Endodermal cell (in vitro differentiated cells): ENCODE measurements around the gene JTB. TPM values are rescaled to one million over a fixed set of nuclear protein-coding genes. Genes with fewer than 3 reads are reported as not detected.

Experiments
- DNase-seq: peaks from one replicate; pipeline ENCODE4 v3.0.0-alpha.2; 2017
- H3K27ac ChIP-seq: 2 replicates; pipeline ENCODE4 v1.5.1; 2013; ENCODE audit warnings: mild to moderate bottlenecking, low read depth, low read length, moderate library complexity
- H3K27me3 ChIP-seq: 2 replicates; pipeline ENCODE4 v1.6.1; 2013; ENCODE audit warnings: mild to moderate bottlenecking, low read length, moderate library complexity; ENCODE audit not compliant: insufficient read depth, control insufficient read depth, poor library complexity, severe bottlenecking
- H3K36me3 ChIP-seq: 2 replicates; pipeline ENCODE4 v1.7.0; 2013; ENCODE audit warnings: mild to moderate bottlenecking, low read length, moderate library complexity; ENCODE audit not compliant: control insufficient read depth, insufficient read depth
- H3K4me1 ChIP-seq: one replicate; pipeline ENCODE4 v1.7.0; 2013; ENCODE audit warnings: low read length; ENCODE audit not compliant: control insufficient read depth, insufficient read depth
- H3K4me3 ChIP-seq: 2 replicates; pipeline ENCODE4 v1.5.1; 2013; ENCODE audit warnings: mild to moderate bottlenecking, low read length, moderate library complexity
- H3K9ac ChIP-seq: 2 replicates; pipeline ENCODE4 v1.6.1; 2013; ENCODE audit warnings: mild to moderate bottlenecking, low read length, moderate library complexity; ENCODE audit not compliant: poor library complexity, severe bottlenecking; ENCODE audit errors: extremely low read depth
- H3K9me3 ChIP-seq: 2 replicates; pipeline ENCODE4 v1.6.1; 2013; ENCODE audit warnings: mild to moderate bottlenecking, low read length, moderate library complexity; ENCODE audit not compliant: control insufficient read depth
- H3K27ac Mint-ChIP-seq: 2 replicates; pipeline ENCODE4 v1.8.0; 2020; ENCODE audit warnings: mixed read lengths
- H3K27me3 Mint-ChIP-seq: 2 replicates; pipeline ENCODE4 v1.8.0; 2021; ENCODE audit warnings: mild to moderate bottlenecking, mixed read lengths; ENCODE audit not compliant: insufficient read depth
- H3K36me3 Mint-ChIP-seq: 2 replicates; pipeline ENCODE4 v1.8.0; 2020; ENCODE audit warnings: low read depth, mixed read lengths
- H3K4me1 Mint-ChIP-seq: 2 replicates; pipeline ENCODE4 v1.8.0; 2020; ENCODE audit warnings: mixed read lengths
- H3K4me3 Mint-ChIP-seq: 2 replicates; pipeline ENCODE4 v1.8.0; 2020; ENCODE audit warnings: mild to moderate bottlenecking, moderate library complexity, mixed read lengths
- H3K9me3 Mint-ChIP-seq: 2 replicates; pipeline ENCODE4 v1.8.0; 2020; ENCODE audit warnings: mild to moderate bottlenecking, mixed read lengths
- CTCF ChIP-seq: fragments of 200-600 bp; sonication (generic); conservative IDR thresholded peaks from 2 replicates; pipeline ENCODE4 v1.5.0; 2021; ENCODE audit warnings: antibody characterized with exemption, mild to moderate bottlenecking
- WGBS, 2 experiments: methylation state at CpG; one replicate each; pipeline versions ENCODE4 v1.1.5 to v1.1.7; 2013; ENCODE audit warnings: missing lambda C conversion rate in 2 of 2, mixed read lengths in 1 of 2; ENCODE audit not compliant: insufficient coverage in 1 of 2, insufficient read length in 1 of 2; 5-methylcytosine and 5-hydroxymethylcytosine counted together
- total RNA-seq, 2 donors: library from RNA; stranded (reverse); fragmentation: NEBNext Ultra II Directional in 1 of 2; extraction: Animal tissue kit (Norgen Biotek cat#: 25700) in 1 of 2; gene quantifications; 2 replicates in 1 of 2; 3 replicates in 1 of 2; pipeline ENCODE4 v1.2.1, GENCODE V29; 2021

JTB gene
- total RNA-seq, 2 donors from 2014 or later = 63.6 to 72.8 TPM

- WGBS, 2 experiments = 97 to 98% methylated on average over 11 to 12 of the region's 12 CpGs
- no peak for DNase-seq
Observed at GRCh38 chr1:153936011-153936802, 41.3 kb downstream of the JTB start.

GRCh38 chr1:153934746-153935145 is 42.7 kb downstream of the JTB start:
- Mint-ChIP-seq H3K36me3 (peaks cover 72% of the 10 kb centered on the region), H3K27ac (no peak overlapping the region), H3K27me3 (no peaks in the 10 kb centered on the region), H3K4me1 (no peaks in the 10 kb centered on the region), H3K9me3 (no peaks in the 10 kb centered on the region), H3K4me3 (no peak overlapping the region)
- no peak overlapping the region for H3K4me3 ChIP-seq
- H3K4me1 ChIP-seq = no peaks in the 10 kb centered on the region
- no peaks in the 10 kb centered on the region for H3K27me3 ChIP-seq
- no peak for TF ChIP-seq CTCF
- H3K9me3 ChIP-seq = no peaks in the 10 kb centered on the region
- peak overlapping the region; percentile 53 for H3K27ac ChIP-seq
- 93% methylated on average over 3 to 9 of the region's 9 CpGs for WGBS, 2 experiments
- no peak for DNase-seq
- no peak overlapping the region for H3K9ac ChIP-seq
- peaks cover 45% of the 10 kb centered on the region for H3K36me3 ChIP-seq

More at GRCh38 chr1:153936011-153936802, 41.3 kb downstream of the JTB start:
- H3K27ac ChIP-seq = no peak overlapping the region
- no peak overlapping the region for H3K4me3 ChIP-seq
- Mint-ChIP-seq H3K27ac (peak overlapping the region; percentile 48), H3K4me3 (no peak overlapping the region), H3K4me1 (no peaks in the 10 kb centered on the region), H3K27me3 (no peaks in the 10 kb centered on the region), H3K9me3 (no peaks in the 10 kb centered on the region), H3K36me3 (peaks cover 73% of the 10 kb centered on the region)
- no peaks in the 10 kb centered on the region for H3K4me1 ChIP-seq
- no peak overlapping the region for H3K9ac ChIP-seq
- no peaks in the 10 kb centered on the region for H3K9me3 ChIP-seq
- H3K36me3 ChIP-seq = peaks cover 49% of the 10 kb centered on the region
- no peaks in the 10 kb centered on the region for H3K27me3 ChIP-seq
- TF ChIP-seq CTCF = no peak

GRCh38 chr1:153933955-153934354 is 43.5 kb downstream of the JTB start:
- H3K4me3 ChIP-seq = no peak overlapping the region
- 93 to 94% methylated on average over 7 to 11 of the region's 11 CpGs for WGBS, 2 experiments
- Mint-ChIP-seq H3K4me3 (no peak overlapping the region), H3K36me3 (peaks cover 68% of the 10 kb centered on the region), H3K27ac (no peak overlapping the region), H3K9me3 (no peaks in the 10 kb centered on the region), H3K27me3 (no peaks in the 10 kb centered on the region), H3K4me1 (no peaks in the 10 kb centered on the region)
- H3K9ac ChIP-seq = no peak overlapping the region
- H3K27ac ChIP-seq = no peak overlapping the region
- H3K9me3 ChIP-seq = no peaks in the 10 kb centered on the region
- no peak for DNase-seq
- TF ChIP-seq CTCF = no peak
- no peaks in the 10 kb centered on the region for H3K27me3 ChIP-seq
- H3K36me3 ChIP-seq = peaks cover 44% of the 10 kb centered on the region
- H3K4me1 ChIP-seq = no peaks in the 10 kb centered on the region
